ENCODE measurements around the gene KIRREL2.

DNA sequence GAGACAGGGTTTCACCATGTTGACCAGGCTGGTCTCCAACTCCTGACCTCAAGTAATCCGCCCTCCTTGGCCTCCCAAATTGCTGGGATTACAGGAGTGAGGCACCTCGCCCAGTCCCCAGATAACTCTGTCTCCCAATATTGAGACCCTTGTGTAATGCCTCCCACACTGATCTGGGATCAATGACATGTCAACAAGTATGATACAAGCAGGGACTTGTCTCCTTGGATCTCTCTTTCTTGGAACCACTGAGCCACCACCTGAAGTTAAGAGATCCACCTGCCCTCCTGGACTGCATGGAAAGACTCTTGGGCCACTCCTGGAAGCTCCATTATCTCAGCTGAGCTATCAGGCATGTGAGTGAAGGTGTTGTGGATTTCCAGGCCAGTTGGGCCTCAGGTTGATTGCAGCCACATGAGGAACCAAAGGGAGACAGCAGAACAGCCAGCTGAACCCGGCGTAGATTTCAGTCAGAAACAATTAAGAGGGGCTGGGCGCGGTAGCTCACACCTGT is 28.6 kb downstream of the KIRREL2 start:
- TF ChIP-seq EZH2 (IDR thresholded peaks at IDR 0.05; ENCODE audit: borderline replicate concordance, low read depth, low read length, poor library complexity, severe bottlenecking): no peak
- TF ChIP-seq, protein P1, sequence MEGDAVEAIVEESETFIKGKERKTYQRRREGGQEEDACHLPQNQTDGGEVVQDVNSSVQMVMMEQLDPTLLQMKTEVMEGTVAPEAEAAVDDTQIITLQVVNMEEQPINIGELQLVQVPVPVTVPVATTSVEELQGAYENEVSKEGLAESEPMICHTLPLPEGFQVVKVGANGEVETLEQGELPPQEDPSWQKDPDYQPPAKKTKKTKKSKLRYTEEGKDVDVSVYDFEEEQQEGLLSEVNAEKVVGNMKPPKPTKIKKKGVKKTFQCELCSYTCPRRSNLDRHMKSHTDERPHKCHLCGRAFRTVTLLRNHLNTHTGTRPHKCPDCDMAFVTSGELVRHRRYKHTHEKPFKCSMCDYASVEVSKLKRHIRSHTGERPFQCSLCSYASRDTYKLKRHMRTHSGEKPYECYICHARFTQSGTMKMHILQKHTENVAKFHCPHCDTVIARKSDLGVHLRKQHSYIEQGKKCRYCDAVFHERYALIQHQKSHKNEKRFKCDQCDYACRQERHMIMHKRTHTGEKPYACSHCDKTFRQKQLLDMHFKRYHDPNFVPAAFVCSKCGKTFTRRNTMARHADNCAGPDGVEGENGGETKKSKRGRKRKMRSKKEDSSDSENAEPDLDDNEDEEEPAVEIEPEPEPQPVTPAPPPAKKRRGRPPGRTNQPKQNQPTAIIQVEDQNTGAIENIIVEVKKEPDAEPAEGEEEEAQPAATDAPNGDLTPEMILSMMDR (conservative IDR thresholded peaks at IDR 0.05; ENCODE audit: low read depth, low read length): no peak
